Naive thymus-derived CD4-positive, alpha-beta T cell (primary cell): ENCODE results near the gene SLIT3. TPM values are rescaled to one million over a fixed set of nuclear protein-coding genes. Genes with fewer than 3 reads are reported as not detected.
A peak's percentile ranks its signal among the peaks of the same experiment; 100 is the strongest.

Source experiments
- ATAC-seq: fragments of 150-1000 bp; cut with Tn5 transposase; 2 replicates; pipeline ENCODE4 v1.10.0; 2021; ENCODE audit warnings: mild to moderate bottlenecking, moderate library complexity
- CTCF ChIA-PET: fragments of 350-600 bp; sonication (Branson Sonifier 250); formaldehyde crosslinking; loops from one replicate; lab custom pipeline; 2021; ENCODE audit warnings: antibody characterized with exemption; lab: Charles Lee
- POLR2A ChIA-PET: fragments of 350-600 bp; sonication (Branson Sonifier 250); formaldehyde crosslinking; loops from one replicate; lab custom pipeline; 2021; ENCODE audit warnings: antibody characterized with exemption, inconsistent platforms; lab: Charles Lee
- DNase-seq, 9 donors: peaks; one replicate each; pipeline versions ENCODE4 v3.0.0 to v3.0.0-alpha.2; 2020 to 2022; ENCODE audit warnings: mixed read lengths in 1 of 9
- H3K27ac ChIP-seq: one replicate; pipeline ENCODE4 v1.7.0; 2013; ENCODE audit warnings: mild to moderate bottlenecking, low read depth, low read length, moderate library complexity
- H3K27me3 ChIP-seq, 2 donors: one replicate each; pipeline ENCODE4 v1.7.0; 2013; ENCODE audit warnings: low read length in 2 of 2, mild to moderate bottlenecking in 2 of 2, moderate library complexity in 2 of 2; ENCODE audit not compliant: control insufficient read depth in 2 of 2, insufficient read depth in 2 of 2
- H3K36me3 ChIP-seq, 3 experiments: 1 replicate in 2 of 3; 2 replicates in 1 of 3; pipeline ENCODE4 v1.7.0; 2013; ENCODE audit warnings: low read length in 3 of 3, mild to moderate bottlenecking in 3 of 3, moderate library complexity in 1 of 3; ENCODE audit not compliant: insufficient read depth in 3 of 3, control insufficient read depth in 2 of 3
- H3K4me1 ChIP-seq, 2 donors: one replicate each; pipeline ENCODE4 v1.7.0; 2013; ENCODE audit warnings: low read length in 2 of 2, mild to moderate bottlenecking in 2 of 2, moderate library complexity in 1 of 2; ENCODE audit not compliant: control insufficient read depth in 2 of 2, insufficient read depth in 2 of 2
- H3K4me3 ChIP-seq: 2 replicates; pipeline ENCODE4 v1.7.0; 2013; ENCODE audit warnings: mild to moderate bottlenecking, low read length
- H3K9me3 ChIP-seq, 3 experiments: 1 replicate in 2 of 3; 2 replicates in 1 of 3; pipeline ENCODE4 v1.7.0; 2013; ENCODE audit warnings: low read length in 3 of 3; ENCODE audit not compliant: control insufficient read depth in 2 of 3
- H3K27ac Mint-ChIP-seq, 9 donors: one replicate each; pipeline ENCODE4 v1.8.0; 2020 to 2022; ENCODE audit warnings: mixed read lengths in 9 of 9, mild to moderate bottlenecking in 8 of 9, moderate library complexity in 5 of 9, inconsistent platforms in 2 of 9
- H3K27me3 Mint-ChIP-seq, 5 donors: one replicate each; pipeline ENCODE4 v1.8.0; 2021 to 2022; ENCODE audit warnings: mixed read lengths in 5 of 5, mild to moderate bottlenecking in 1 of 5
- H3K36me3 Mint-ChIP-seq, 5 donors: one replicate each; pipeline ENCODE4 v1.8.0; 2020 to 2022; ENCODE audit warnings: mixed read lengths in 5 of 5, mild to moderate bottlenecking in 3 of 5, inconsistent platforms in 1 of 5
- H3K4me1 Mint-ChIP-seq, 7 donors: one replicate each; pipeline ENCODE4 v1.8.0; 2020 to 2022; ENCODE audit warnings: mixed read lengths in 7 of 7, mild to moderate bottlenecking in 3 of 7, inconsistent platforms in 1 of 7
- H3K4me3 Mint-ChIP-seq, 10 donors: one replicate each; pipeline ENCODE4 v1.8.0; 2020 to 2022; ENCODE audit warnings: mild to moderate bottlenecking in 10 of 10, mixed read lengths in 10 of 10, moderate library complexity in 6 of 10, inconsistent platforms in 2 of 10
- H3K9me3 Mint-ChIP-seq, 11 donors: one replicate each; pipeline ENCODE4 v1.8.0; 2020 to 2022; ENCODE audit warnings: mixed read lengths in 11 of 11, mild to moderate bottlenecking in 4 of 11, inconsistent platforms in 1 of 11, moderate library complexity in 1 of 11
- intact Hi-C, 2 donors: fragments of 100-400 bp; cut with micrococcal nuclease; formaldehyde crosslinking; loops; one replicate each; pipeline ENCODE4 v1.15.1; 2023
- polyA plus RNA-seq, 2 donors: library from polyadenylated mRNA; unstranded; fragments of 300-500 nt; fragmentation: Illumina TruSeq; gene quantifications; one replicate each; pipeline ENCODE4 v1.2.3, GENCODE V29; 2021
- total RNA-seq, 6 experiments: library from RNA in 5 of 6; stranded (reverse) in 5 of 6; gene quantifications; 1 replicate in 5 of 6; 2 replicates in 1 of 6; pipeline ENCODE4 v1.2.3 and lab custom pipeline; 2021 to 2026

SLIT3 gene
- total and polyA plus RNA-seq, 7 experiments from 2014 or later = 0.34 TPM; not detected in 6

DNA sequence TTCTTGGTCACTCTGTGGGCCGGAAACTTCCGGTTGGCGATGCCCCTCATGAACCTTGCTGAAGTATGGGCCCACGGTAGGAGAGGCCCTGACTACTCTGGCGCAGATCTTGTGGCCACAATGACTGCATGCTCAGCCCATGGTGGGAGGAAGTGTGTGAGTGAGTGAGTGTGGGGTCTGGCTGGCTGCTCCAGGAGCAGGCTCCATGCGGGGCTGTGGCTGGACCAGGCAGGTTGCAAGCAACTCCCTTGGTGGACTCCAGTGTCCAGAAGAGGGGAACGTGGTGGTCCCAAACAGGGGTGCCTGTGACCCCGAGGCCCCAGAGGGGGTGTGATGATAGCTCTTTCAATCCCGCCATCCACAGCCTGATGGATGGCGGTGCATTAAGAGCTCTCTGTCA is 686.3 kb downstream of the SLIT3 start:
- DNase-seq (no peak), ATAC-seq (no peak)
- Histone ChIP-seq H3K4me3 (no peak overlapping the region), H3K36me3 (no peaks in the 10 kb centered on the region), H3K4me1 (peaks cover 4 to 9% of the 10 kb centered on the region in 2 donors), H3K27ac (no peak overlapping the region), H3K9me3 (no peaks in the 10 kb centered on the region), H3K27me3 (no peaks in the 10 kb centered on the region)
- ChIA-PET POLR2A (no interaction called here), CTCF (no interaction called here)
- Mint-ChIP-seq H3K4me1 (peaks cover 8 to 20% (median 16%) of the 10 kb centered on the region in 7 donors), H3K27ac (peak overlapping the region in 1 of 9 donors; percentile 33), H3K27me3 (no peaks in the 10 kb centered on the region), H3K4me3 (no peak overlapping the region), H3K9me3 (peaks cover 0 to 3% (median 0%) of the 10 kb centered on the region in 11 donors), H3K36me3 (peaks cover 0 to 5% (median 0%) of the 10 kb centered on the region in 5 donors)
- intact Hi-C loops = loop anchor here (5.0 kb wide), 2 partner anchors 63 to 447 kb away; no protein-coding TSS in a partner anchor

DNA sequence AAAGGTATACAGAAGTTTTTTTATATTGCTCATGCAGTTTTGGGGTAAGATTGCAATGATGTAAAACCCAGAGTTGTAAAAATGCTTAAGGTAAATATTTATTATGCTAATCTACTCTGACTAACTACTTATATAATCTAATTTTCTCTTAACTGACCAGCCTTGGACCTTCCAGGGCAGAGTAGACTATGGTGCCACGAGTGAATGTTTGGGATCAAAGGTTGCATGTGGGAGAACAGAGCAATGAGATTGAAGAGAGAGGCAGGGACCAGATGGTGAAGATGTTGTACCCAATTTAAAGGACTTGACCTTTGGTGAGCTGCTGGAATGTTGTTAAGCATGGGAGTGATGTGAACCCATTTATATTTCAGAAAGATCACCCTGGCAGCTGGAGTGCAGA is 686.9 kb downstream of the SLIT3 start:
- no peaks in the 10 kb centered on the region for H3K27me3 Mint-ChIP-seq
- Histone ChIP-seq H3K27me3 (no peaks in the 10 kb centered on the region), H3K36me3 (no peaks in the 10 kb centered on the region), H3K4me1 (peaks cover 4 to 9% of the 10 kb centered on the region in 2 donors), H3K4me3 (no peak overlapping the region), H3K9me3 (no peaks in the 10 kb centered on the region), H3K27ac (no peak overlapping the region)
- ChIA-PET POLR2A (no interaction called here), CTCF (no interaction called here)
- H3K27ac Mint-ChIP-seq = peak overlapping the region in 2 of 9 donors; percentile 33 to 56
- peaks cover 0 to 5% (median 0%) of the 10 kb centered on the region in 5 donors for H3K36me3 Mint-ChIP-seq
- H3K4me3 Mint-ChIP-seq = no peak overlapping the region
- no peak for DNase-seq
- no peak for ATAC-seq
- intact Hi-C loops = loop anchor here (1.0 to 5.0 kb wide), 5 partner anchors 35 to 969 kb away; partner anchors contain the start of genes PANK3 (in 1 of the 2), RARS1 (in 1 of the 2) and SPDL1 (in 1 of the 2)
- H3K9me3 Mint-ChIP-seq = peaks cover 0 to 3% (median 0%) of the 10 kb centered on the region in 11 donors
- peaks cover 8 to 20% (median 16%) of the 10 kb centered on the region in 7 donors for H3K4me1 Mint-ChIP-seq

- peak overlapping the region in 8 of 9 donors; percentile 62 to 89 (median 84) for H3K27ac Mint-ChIP-seq
- H3K36me3 Mint-ChIP-seq = peaks cover 0 to 5% (median 0%) of the 10 kb centered on the region in 5 donors
- Histone ChIP-seq H3K27me3 (no peaks in the 10 kb centered on the region), H3K27ac (peak overlapping the region; percentile 47), H3K4me3 (peak overlapping the region; percentile 19), H3K9me3 (no peaks in the 10 kb centered on the region), H3K4me1 (peaks cover 4 to 9% of the 10 kb centered on the region in 2 donors), H3K36me3 (no peaks in the 10 kb centered on the region)
- ChIA-PET POLR2A (interaction anchor here (1.1 kb wide), 1 partner anchor 29 kb away, joined by 6 read pairs; no protein-coding TSS in a partner anchor), CTCF (interaction anchor here (0.6 kb wide), 1 partner anchor 44 kb away, joined by 3 read pairs; no protein-coding TSS in a partner anchor)
- peak overlapping the region in 8 of 10 donors; percentile 33 to 83 (median 68) for H3K4me3 Mint-ChIP-seq
- ATAC-seq (no peak), DNase-seq (no peak)
- intact Hi-C loops = loop anchor here (1.0 to 5.0 kb wide), 5 partner anchors 34 to 970 kb away; partner anchors contain the start of genes PANK3 (in 1 of the 2), RARS1 (in 1 of the 2) and SPDL1 (in 1 of the 2)
- no peaks in the 10 kb centered on the region for H3K27me3 Mint-ChIP-seq
- H3K4me1 Mint-ChIP-seq = peaks cover 8 to 20% (median 16%) of the 10 kb centered on the region in 7 donors
- H3K9me3 Mint-ChIP-seq = peaks cover 0 to 3% (median 0%) of the 10 kb centered on the region in 11 donors
Measured at GRCh38 chr5:168613396-168613795, 687.5 kb downstream of the SLIT3 start.

GRCh38 chr5:168612996-168613395 is 687.9 kb downstream of the SLIT3 start:
- peak in 7 of 9 donors; percentile 25 to 61 (median 55) for DNase-seq
- H3K4me1 Mint-ChIP-seq = peaks cover 8 to 20% (median 16%) of the 10 kb centered on the region in 7 donors
- Histone ChIP-seq H3K9me3 (no peaks in the 10 kb centered on the region), H3K4me3 (peak overlapping the region; percentile 19), H3K36me3 (no peaks in the 10 kb centered on the region), H3K4me1 (peaks cover 4 to 9% of the 10 kb centered on the region in 2 donors), H3K27me3 (no peaks in the 10 kb centered on the region), H3K27ac (peak overlapping the region; percentile 47)
- peak; percentile 98 for ATAC-seq
- POLR2A ChIA-PET = interaction anchor here (1.1 kb wide), 1 partner anchor 29 kb away, joined by 6 read pairs; no protein-coding TSS in a partner anchor
- H3K27ac Mint-ChIP-seq = peak overlapping the region in 8 of 9 donors; percentile 62 to 89 (median 84)
- H3K4me3 Mint-ChIP-seq = peak overlapping the region in 8 of 10 donors; percentile 33 to 83 (median 68)
- peaks cover 0 to 3% (median 0%) of the 10 kb centered on the region in 11 donors for H3K9me3 Mint-ChIP-seq
- H3K27me3 Mint-ChIP-seq = no peaks in the 10 kb centered on the region
- intact Hi-C loops = loop anchor here (1.0 to 5.0 kb wide), 5 partner anchors 34 to 970 kb away; partner anchors contain the start of genes PANK3 (in 1 of the 2), RARS1 (in 1 of the 2) and SPDL1 (in 1 of the 2)
- CTCF ChIA-PET = interaction anchor here (0.6 kb wide), 1 partner anchor 44 kb away, joined by 3 read pairs; no protein-coding TSS in a partner anchor
- peaks cover 0 to 5% (median 0%) of the 10 kb centered on the region in 5 donors for H3K36me3 Mint-ChIP-seq

DNA sequence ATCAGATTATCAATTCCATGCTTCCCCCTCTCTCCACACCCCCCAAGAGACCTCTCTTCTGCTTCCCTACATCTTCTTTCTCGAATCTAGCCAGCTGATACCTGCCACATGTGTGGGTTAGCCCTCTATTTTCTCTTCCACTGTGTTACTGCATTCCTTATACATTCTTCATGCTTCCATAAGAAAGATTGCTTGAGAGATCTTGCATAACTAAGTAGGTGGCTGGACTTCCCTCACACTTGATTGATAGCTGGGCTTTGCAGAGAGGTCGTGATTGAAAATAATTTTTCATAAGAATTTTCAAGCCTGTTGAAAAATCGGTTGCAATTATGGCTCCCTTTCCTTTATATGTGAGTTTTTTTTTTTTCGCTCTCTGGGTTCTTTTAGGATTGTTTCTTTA is 688.8 kb downstream of the SLIT3 start:
- H3K27me3 ChIP-seq = no peaks in the 10 kb centered on the region
- H3K27ac ChIP-seq = no peak overlapping the region
- peaks cover 0 to 5% (median 0%) of the 10 kb centered on the region in 5 donors for H3K36me3 Mint-ChIP-seq
- H3K36me3 ChIP-seq = no peaks in the 10 kb centered on the region
- no peaks in the 10 kb centered on the region for H3K9me3 ChIP-seq
- no peak overlapping the region for H3K4me3 Mint-ChIP-seq
- ChIA-PET POLR2A (interaction anchor here (0.6 to 1.1 kb wide), 2 partner anchors 28 to 51 kb away, joined by 4 to 6 read pairs; no protein-coding TSS in a partner anchor), CTCF (no interaction called here)
- H3K4me1 Mint-ChIP-seq = peaks cover 8 to 20% (median 16%) of the 10 kb centered on the region in 7 donors
- no peaks in the 10 kb centered on the region for H3K27me3 Mint-ChIP-seq
- H3K27ac Mint-ChIP-seq = peak overlapping the region in 2 of 9 donors; percentile 26 to 83
- no peak overlapping the region for H3K4me3 ChIP-seq
- peaks cover 4 to 9% of the 10 kb centered on the region in 2 donors for H3K4me1 ChIP-seq
- intact Hi-C loops = loop anchor here (5.0 kb wide), 2 partner anchors 65 to 445 kb away; no protein-coding TSS in a partner anchor
- H3K9me3 Mint-ChIP-seq = peaks cover 0 to 3% (median 0%) of the 10 kb centered on the region in 11 donors
- DNase-seq = no peak
- ATAC-seq = no peak
